Stimulated activated CD8-positive, alpha-beta memory T cell treated with anti-CD3 and anti-CD28 coated beads, Interleukin-12 subunit alpha, Interleukin-12 subunit beta, amount 100 ng/mL, for 24 hours (primary cell): ENCODE data around the gene BST1.

ENCODE experiments used
- DNase-seq: peaks from one replicate; pipeline ENCODE4 v3.0.0-alpha.2; 2020; ENCODE audit errors: extremely low read depth

Gene BST1

GRCh38 chr4:15779809-15780208, 76.9 kb downstream of the BST1 start:
- DNase-seq, result no peak

- DNase-seq, result no peak
Measured at GRCh38 chr4:15781427-15782095, 78.7 kb downstream of the BST1 start.
